K562 (cell line): ENCODE data around the gene RUNX1. TPM values are rescaled to one million over a fixed set of nuclear protein-coding genes. Genes with fewer than 3 reads are reported as not detected.

Experiments
- ATF7 ChIP-seq: fragments of 450-650 bp; IDR thresholded peaks from 2 replicates; pipeline ENCODE4 v1.7.1; 2014; ENCODE audit warnings: mild to moderate bottlenecking, moderate library complexity
- CCAR2 ChIP-seq: fragments of 200-400 bp; formaldehyde crosslinking; IDR thresholded peaks from 2 replicates; pipeline ENCODE4 v1.6.1; 2017; ENCODE audit warnings: mild to moderate bottlenecking, low read depth, low read length
- CLOCK ChIP-seq: fragments of 250-450 bp; sonication (Bioruptor Pico); IDR thresholded peaks from 2 replicates; pipeline ENCODE4 v1.4.0; 2020; ENCODE audit warnings: mild to moderate bottlenecking, moderate library complexity, borderline replicate concordance
- CTBP1 ChIP-seq: fragments of 450-650 bp; IDR thresholded peaks from 2 replicates; pipeline ENCODE4 v1.6.1; 2016; ENCODE audit warnings: borderline replicate concordance
- DACH1 ChIP-seq: fragments of 450-650 bp; IDR thresholded peaks from 2 replicates; pipeline ENCODE4 v1.6.1; 2018; ENCODE audit not compliant: partially characterized antibody
- ELK3 ChIP-seq: fragments of 450-650 bp; formaldehyde crosslinking; IDR thresholded peaks from 2 replicates; pipeline ENCODE4 v1.4.0; 2020; ENCODE audit warnings: mild to moderate bottlenecking
- ETS1 ChIP-seq: conservative IDR thresholded peaks from 2 replicates; pipeline ENCODE4 v1.6.1; 2011; ENCODE audit warnings: low read depth, mild to moderate bottlenecking, low read length; ENCODE audit not compliant: control insufficient read depth
- EWSR1 ChIP-seq: fragments of 450-650 bp; IDR thresholded peaks from 2 replicates; pipeline ENCODE4 v1.6.1; 2018; ENCODE audit warnings: borderline replicate concordance, mild to moderate bottlenecking, low read depth, moderate library complexity; ENCODE audit not compliant: partially characterized antibody
- GTF2A2 ChIP-seq: IDR thresholded peaks from 2 replicates; pipeline ENCODE4 v1.6.1; 2016; ENCODE audit warnings: mild to moderate bottlenecking, missing genetic modification characterization, missing compliant biosample characterization
- HEY1 ChIP-seq: fragments of 250-450 bp; sonication (Bioruptor Pico); IDR thresholded peaks from 2 replicates; pipeline ENCODE4 v1.5.0; 2020; ENCODE audit warnings: mild to moderate bottlenecking, moderate library complexity, borderline replicate concordance
- KHSRP ChIP-seq: fragments of 450-650 bp; IDR thresholded peaks from 2 replicates; pipeline ENCODE4 v1.6.1; 2017
- MAZ ChIP-seq, 2 experiments: fragments of 450-650 bp in 1 of 2; sonication (generic) in 1 of 2; formaldehyde crosslinking; IDR thresholded peaks in 1 of 2; conservative IDR thresholded peaks in 1 of 2; 2 replicates each; pipeline versions ENCODE4 v1.4.0 to v1.5.0; 2020; ENCODE audit warnings: mild to moderate bottlenecking in 1 of 2, missing genetic modification reagents in 1 of 2
- MBD1 ChIP-seq: fragments of 250-450 bp; sonication (Bioruptor Pico); IDR thresholded peaks from 2 replicates; pipeline ENCODE4 v1.8.0; 2022; ENCODE audit warnings: inconsistent platforms
- POLR2H ChIP-seq: IDR thresholded peaks from 2 replicates; pipeline ENCODE4 v1.6.1; 2016; ENCODE audit warnings: missing genetic modification characterization, low read depth, mild to moderate bottlenecking, control low read depth, missing compliant biosample characterization, moderate library complexity
- PPARD ChIP-seq: fragments of 250-450 bp; sonication (Bioruptor Pico); IDR thresholded peaks from 2 replicates; pipeline ENCODE4 v1.8.0; 2022; ENCODE audit warnings: inconsistent platforms, mild to moderate bottlenecking, moderate library complexity
- SMC3 ChIP-seq: conservative IDR thresholded peaks from 2 replicates; pipeline ENCODE4 v1.6.1; 2011; ENCODE audit warnings: low read depth, low read length, improper control_type of control experiment; ENCODE audit not compliant: insufficient read depth
- USF1 ChIP-seq: sonication (generic); formaldehyde crosslinking; IDR thresholded peaks from 2 replicates; pipeline ENCODE4 v1.9.0; 2022; ENCODE audit warnings: mild to moderate bottlenecking, missing genetic modification reagents
- ZNF551 ChIP-seq: fragments of 250-450 bp; sonication (Bioruptor Pico); IDR thresholded peaks from 2 replicates; pipeline ENCODE4 v1.5.0; 2021; ENCODE audit warnings: mild to moderate bottlenecking, moderate library complexity
- ZNF785 ChIP-seq: fragments of 250-450 bp; sonication (Bioruptor Pico); IDR thresholded peaks from 2 replicates; pipeline ENCODE4 v1.4.0; 2020; ENCODE audit warnings: mild to moderate bottlenecking
- polyA plus RNA-seq, 8 experiments: library from polyadenylated mRNA; depleted of rRNA in 4 of 8; stranded (reverse) in 5 of 8; unstranded in 3 of 8; fragments of >200 nt; fragmentation: Nextera tagmentation in 2 of 8; fragmentation: Illumina TruSeq in 1 of 8; extraction: Ambion mirVana in 2 of 8; extraction: Trizol in 1 of 8; gene quantifications; 2 replicates each; pipeline versions ENCODE4 v1.2.1 to v1.2.3, GENCODE V29; 2011 to 2014; ENCODE audit warnings: inconsistent platforms in 1 of 8, missing spikeins in 1 of 8
- total RNA-seq, 7 experiments: library from RNA; depleted of rRNA in 6 of 7; stranded (reverse); fragments of >200 nt in 6 of 7; fragmentation: Illumina TruSeq in 2 of 7; extraction: Trizol in 2 of 7; gene quantifications; 2 replicates each; pipeline versions ENCODE4 v1.2.1 to v1.2.3, GENCODE V29; 2011 to 2021; ENCODE audit warnings: low replicate concordance in 1 of 7

Gene RUNX1
- total and polyA plus RNA-seq, 9 of the 15 experiments (the other 6 are each of a cell fraction or from before 2014, with no cell fraction given) = 2.2 to 68.6 (median 17.8) TPM

GRCh38 chr21:35026617-35027562 is 22.2 kb downstream of the RUNX1 start (continued):
- no peak for TF ChIP-seq ELK3 (CRISPR knock-in tag)
- no peak for TF ChIP-seq USF1 (CRISPR knock-in tag)
- TF ChIP-seq ATF7 = peak; percentile 88
- no peak for TF ChIP-seq ZNF785 (CRISPR knock-in tag)
- peak; percentile 4; the same call in 1 of the 2 replicates for TF ChIP-seq HEY1 (CRISPR knock-in tag)
- no peak for TF ChIP-seq CLOCK
- no peak for TF ChIP-seq GTF2A2
- TF ChIP-seq CTBP1 = peak; percentile 100
- peak; percentile 98 for TF ChIP-seq ETS1
- TF ChIP-seq MBD1 = no peak
- 0 out of 2 replicates have a peak, but pooled peaks have one; percentile 28 for TF ChIP-seq SMC3
- TF ChIP-seq EWSR1 = no peak
- TF ChIP-seq POLR2H = peak; percentile 70
- no peak for TF ChIP-seq KHSRP
- TF ChIP-seq DACH1 = peak; percentile 42
- TF ChIP-seq CCAR2 = no peak
- TF ChIP-seq MAZ (CRISPR knock-in tag; conservative IDR thresholded peaks at IDR 0.05 in 1 of 2, IDR thresholded peaks at IDR 0.05 in 1 of 2) = peak; percentile 76 to 81
- no peak for TF ChIP-seq ZNF551 (CRISPR knock-in tag)
- no peak for TF ChIP-seq PPARD (CRISPR knock-in tag)
